GM21825 (cell line): ENCODE measurements around the gene YWHAG.
A peak's percentile ranks its signal among the peaks of the same experiment; 100 is the strongest.
"Not testable (repeated sequence)": the region's sequence is repeated elsewhere in the genome, so short reads cannot be mapped to it uniquely, and the experiment has no call there.

Source experiments
- ATAC-seq: cut with Tn5 transposase; IDR thresholded peaks from one replicate; pipeline ENCODE4 v1.9.1; 2021; ENCODE audit warnings: mild to moderate bottlenecking, moderate library complexity; ENCODE audit not compliant: unreplicated experiment

YWHAG gene

GRCh38 chr7:76358481-76359110 is at the start of gene YWHAG:
YWHAG (minus strand) TSS chr7:76358991; CDS start chr7:76358808, 183 bp downstream.
- peak; percentile 68 for ATAC-seq

DNA sequence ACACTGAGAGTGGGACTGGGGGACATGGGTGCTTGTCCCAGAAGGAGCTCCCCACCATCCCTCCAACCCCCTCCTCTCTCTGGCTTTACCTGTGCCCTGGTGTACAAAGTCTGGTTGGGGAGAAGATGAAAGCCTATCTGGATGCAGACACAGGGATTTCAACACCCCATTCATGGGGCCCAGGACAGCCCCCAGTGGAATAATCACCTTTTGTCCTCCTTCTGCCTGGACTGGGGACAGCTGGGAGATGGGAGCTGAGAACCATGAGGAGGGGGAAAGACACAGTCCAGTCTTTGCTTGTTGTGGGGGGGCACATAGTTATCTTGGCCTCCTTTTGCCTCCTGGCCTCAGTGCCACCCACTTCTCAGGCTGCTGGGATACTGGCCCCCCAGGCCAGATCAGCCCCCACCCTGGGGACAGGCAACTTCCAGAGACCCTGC is 49.4 kb upstream of the YWHAG start:
- no peak for ATAC-seq

DNA sequence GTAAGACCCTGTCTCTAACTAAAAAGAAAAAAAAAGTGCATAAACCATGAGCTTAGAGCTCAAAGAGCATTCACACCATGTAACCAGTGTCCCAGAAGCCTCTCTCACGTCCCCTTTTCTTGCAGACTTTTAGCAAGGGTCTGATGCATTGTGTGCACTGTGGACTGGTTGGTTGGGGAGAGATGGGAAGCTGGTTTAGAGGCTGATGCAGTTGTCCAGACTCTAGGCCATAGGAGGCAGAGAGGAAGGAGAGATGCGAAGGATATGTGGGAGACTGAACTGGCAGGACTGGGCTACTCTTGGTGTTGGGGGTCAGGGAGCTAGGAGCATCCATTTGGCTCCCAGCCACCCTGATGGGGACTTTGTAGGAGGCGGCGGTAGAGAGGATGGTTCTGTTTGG is 48.9 kb upstream of the YWHAG start:
- ATAC-seq = no peak

DNA sequence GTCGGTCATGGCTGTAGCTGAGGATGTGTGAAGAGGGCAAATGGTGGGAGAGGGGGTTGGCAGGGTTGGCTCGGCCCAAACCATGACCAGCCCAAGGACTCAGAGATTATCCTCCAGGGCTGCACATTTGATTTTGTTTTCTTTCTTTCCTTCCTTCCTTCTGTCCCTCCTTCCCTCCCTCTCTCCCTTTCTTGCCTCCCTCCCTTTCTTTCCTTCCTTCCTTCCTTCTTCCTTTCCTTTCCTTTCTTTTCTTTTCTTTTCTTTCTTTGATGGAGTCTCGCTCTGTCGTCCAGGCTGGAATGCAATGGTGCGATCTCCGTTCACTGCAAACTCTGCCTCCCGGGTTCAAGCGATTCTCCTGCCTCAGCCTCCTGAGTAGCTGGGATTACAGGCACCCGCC is 46.9 kb upstream of the YWHAG start:
- ATAC-seq = no peak

DNA sequence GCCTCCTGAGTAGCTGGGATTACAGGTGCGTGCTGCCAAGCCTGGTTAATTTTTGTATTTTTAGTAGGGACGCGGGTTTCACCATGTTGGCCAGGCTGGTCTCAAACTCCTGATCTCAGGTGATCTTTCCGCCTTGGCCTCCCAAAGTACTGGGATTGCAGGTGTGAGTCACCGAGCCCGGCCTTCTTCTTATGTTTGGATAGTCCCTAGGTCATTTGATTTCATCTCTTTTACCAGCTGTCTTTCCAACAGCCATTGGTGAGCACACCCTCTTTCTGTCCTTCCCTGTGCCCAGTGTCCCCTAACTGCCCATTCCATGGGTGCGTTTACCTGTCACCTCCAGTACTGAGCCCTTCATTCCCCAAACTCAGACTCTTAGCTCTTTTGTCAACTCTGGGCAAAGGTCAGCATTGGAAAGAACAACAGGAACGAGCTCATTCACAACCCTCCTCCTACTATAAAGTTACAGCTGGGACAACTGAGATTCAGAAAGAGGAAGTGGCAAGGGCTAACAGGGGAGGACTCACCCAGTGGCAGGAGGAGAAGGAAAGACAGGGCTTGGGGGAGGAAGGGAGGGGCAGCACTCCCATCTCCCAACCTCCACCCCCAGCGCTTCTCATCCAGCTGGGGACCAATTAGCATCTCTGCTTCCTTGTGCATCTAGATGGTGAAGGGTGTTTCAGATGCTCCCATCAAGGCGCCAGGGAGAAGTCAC is 45.1 kb upstream of the YWHAG start:
- no peak for ATAC-seq

DNA sequence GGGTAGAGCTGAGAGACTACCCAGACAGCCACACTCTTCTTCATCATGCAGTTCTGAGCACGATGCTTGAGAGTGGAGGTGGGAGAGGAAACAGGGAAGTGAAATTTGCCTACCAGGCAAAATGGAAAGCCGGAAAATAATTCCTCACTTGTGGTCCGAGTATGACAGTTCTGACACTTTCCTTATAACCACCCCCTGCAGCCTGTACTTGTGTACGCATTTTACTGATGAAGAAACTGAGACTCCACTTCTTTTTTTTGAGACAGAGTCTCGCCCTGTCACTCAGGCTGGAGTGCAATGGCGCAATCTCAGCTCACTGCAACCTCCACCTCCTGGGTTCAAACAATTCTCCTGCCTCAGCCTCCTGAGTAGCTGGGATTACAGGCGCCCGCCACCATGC is 44.3 kb upstream of the YWHAG start:
- ATAC-seq = not testable (repeated sequence)

- no peak for ATAC-seq
These were observed 41.5 kb upstream of the YWHAG start for GRCh38 chr7:76400248-76400647.

DNA sequence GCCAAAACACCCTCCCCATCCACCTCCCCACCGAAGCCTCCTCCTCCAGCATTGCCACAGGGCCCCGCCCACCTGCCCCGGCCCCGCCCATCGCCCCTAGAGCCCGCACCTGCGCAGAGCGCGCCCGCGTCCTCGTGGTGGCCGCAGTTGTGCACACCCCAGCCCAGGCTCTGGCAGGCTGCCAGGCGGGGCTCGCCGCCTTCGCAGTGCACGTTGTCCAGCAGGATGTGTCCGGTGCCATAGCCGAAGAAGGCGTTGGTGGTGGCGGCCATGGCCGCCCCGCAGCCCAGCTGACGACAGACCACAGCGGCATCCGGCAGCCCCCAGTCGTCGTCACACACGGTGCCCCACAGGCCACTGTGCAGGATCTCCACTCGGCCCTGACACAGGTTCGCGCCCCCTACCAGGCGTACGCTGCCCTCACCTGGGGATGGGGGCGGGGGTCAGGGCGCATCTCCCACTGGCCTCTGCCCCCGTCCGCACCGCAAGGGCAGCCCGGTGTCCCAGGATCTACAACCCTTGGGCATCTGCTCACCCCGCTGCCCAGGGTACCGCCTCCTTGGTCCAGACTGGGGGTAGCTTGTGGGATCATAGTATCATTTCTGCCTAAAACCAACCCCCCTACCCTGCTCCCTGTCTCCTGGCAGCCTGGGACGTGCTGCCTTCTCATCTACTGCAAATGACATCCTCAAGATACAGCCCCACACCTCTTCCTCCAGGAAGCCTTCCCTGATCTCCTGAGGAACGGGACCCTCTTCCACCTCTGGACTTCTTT is 38.8 kb upstream of the YWHAG start:
- ATAC-seq = no peak

GRCh38 chr7:76396864-76397263 is 38.1 kb upstream of the YWHAG start:
- ATAC-seq = no peak

DNA sequence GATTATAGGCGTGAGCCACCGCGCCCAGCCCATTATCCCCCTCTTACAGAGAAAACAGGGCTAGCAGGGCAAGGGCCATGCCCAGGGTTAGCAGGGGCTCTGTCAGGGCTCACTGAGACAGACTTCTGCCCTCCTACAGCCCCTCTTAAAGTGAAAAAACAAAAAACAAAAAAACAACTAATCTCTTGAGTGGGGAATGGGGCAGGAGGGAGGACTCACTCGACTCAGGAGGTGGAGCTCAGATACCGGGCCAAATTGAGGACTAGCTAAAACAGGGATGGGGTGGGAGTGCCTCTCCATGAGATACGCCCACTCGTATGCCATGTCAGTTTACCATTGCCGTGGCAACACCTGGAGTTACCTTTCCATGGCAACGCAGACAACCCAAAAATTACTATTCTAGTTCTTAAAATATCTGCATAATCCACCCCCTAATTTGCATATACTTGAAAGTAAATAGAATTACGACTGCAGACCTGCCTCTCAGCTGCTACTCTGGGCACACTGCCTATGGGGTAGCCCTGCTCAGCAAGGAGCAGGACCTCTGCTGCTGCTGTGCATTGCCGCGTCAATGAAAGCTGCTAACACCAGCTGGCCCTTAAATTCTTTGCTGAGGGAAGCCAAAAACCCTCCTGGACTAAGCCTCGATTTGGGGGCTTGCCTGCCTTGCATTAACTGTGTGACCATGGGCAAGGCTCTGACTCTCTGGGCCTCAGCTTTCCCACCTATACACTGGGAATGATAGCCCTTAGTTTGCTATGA is 37.4 kb upstream of the YWHAG start:
- ATAC-seq = no peak

DNA sequence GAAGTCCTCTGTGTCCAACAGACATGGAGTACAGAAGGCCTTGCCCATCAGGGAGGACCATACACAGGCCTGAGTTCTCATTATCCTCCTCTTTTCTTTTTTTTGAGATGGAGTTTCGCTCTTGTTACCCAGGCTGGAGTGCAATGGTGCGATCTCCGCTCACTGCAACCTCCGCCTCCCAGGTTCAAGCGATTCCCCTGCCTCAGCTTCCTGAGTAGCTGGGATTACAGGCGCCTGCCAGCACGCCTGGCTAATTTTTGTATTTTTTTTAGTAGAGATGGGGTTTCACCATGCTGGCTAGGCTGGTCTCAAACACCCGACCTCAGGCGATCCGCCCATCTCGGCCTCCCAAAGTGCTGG is 36.8 kb upstream of the YWHAG start:
- ATAC-seq = not testable (repeated sequence)

GRCh38 chr7:76394957-76395356 is 36.2 kb upstream of the YWHAG start:
- ATAC-seq = no peak

DNA sequence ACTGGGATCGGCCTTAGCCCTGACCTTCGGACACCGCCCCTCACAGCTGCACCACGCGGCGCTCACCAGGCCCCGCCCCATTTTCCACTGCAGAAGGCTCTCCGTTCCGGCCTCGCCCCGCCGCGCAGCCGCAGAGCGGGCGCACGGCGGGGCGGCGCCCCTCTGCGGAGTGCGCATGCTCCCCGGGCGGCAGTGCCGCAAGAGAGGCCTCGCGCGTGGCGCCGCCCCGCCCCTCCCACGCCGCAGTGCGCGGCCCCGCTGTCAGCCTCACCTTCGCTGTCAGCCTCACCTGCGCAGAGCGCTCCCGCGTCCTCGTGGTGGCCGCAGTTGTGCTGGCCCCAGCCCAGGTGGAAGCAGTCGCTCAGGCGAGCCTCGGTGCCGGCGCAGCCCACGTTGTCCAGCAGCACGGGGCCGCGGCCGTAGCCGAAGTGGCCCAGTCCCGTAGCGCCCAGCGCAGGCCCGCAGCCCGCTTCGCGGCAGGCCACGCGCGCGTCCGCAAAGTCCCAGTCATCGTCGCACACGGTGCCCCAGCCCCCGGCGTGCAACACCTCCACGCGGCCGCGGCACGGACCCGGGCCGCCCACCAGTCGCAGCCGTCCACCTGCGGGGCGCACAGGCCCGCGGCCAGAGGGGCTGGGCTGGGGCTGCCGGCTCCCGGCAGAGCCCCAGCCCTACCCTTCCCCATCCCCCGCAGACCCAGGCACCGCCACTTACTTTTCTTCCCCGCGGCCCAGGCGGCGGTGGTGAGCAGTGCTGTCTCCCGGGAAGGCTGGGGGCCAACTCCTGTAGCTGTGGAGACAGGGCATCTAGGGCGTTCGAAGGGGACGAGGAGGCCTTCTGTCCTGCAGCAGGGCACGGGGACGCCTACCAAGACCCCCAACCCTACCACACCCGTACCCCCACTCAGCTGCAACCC is 34.6 kb upstream of the YWHAG start:
- peak; percentile 84 for ATAC-seq

DNA sequence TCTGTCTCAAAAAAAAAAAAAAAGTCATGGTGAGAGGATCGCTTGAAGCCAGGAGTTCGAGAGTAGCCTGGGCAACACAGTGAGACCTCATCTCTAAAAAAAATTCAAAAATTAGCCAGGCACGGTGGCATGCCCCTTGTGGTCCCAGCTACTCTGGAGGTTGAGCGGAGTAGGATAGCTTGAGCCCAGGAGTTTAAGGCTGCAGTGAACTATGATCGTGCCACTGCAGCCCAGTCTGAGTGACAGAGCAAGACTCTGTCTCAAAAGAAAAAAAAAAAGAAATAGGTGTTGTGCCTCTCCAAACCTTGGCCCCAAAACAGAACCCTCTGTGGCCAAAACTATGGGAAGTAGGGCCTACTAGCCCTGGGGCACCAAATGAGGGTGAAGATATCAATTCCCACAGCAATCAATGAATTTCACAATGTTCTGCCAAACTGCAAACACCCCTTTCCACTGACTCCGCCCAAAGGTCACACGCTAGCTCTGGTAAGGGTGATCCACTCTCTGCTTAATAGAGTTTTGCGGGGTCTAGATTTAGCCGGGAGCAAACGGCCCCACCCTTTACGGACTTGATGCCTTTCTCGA is 33.8 kb upstream of the YWHAG start:
- ATAC-seq = no peak

DNA sequence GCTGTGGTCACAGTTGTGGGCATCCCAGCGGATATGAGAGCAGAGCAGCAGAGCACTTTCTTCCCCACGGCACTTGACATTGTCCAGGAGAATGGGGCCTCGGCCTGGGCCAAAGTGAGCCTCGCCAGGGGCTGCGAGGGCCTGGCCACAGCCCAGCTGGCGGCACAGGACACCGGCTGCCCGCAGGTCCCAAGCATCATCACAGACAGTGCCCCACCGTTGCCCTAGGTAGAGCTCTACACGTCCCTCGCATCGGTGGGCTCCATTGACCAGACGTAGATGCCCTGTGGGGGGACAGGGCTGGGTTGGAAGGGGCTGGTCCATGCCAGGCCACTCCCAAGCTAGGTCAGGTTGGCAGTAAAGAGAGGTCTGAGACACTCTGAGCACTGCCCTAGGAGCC is 31.3 kb upstream of the YWHAG start:
- ATAC-seq = no peak

DNA sequence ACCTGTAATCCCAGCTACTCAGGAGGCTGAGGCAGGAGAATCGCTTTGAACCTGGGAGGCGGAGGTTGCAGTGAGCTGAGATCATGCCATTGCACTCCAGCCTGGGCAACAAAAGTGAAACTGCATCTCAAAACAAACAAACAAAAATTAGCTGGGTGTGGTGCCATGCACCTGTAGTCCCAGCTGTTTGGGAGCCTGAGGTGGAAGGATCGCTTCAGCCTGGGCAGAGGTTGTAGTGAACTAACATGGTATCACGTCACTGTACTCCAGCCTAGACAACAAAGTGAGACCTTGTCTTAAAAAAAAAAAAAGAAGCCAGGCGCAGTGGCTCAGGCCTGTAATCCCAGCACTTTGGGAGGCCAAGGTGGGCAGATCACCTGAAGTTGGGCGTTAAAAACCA is 29.0 kb upstream of the YWHAG start:
- not testable (repeated sequence) for ATAC-seq

DNA sequence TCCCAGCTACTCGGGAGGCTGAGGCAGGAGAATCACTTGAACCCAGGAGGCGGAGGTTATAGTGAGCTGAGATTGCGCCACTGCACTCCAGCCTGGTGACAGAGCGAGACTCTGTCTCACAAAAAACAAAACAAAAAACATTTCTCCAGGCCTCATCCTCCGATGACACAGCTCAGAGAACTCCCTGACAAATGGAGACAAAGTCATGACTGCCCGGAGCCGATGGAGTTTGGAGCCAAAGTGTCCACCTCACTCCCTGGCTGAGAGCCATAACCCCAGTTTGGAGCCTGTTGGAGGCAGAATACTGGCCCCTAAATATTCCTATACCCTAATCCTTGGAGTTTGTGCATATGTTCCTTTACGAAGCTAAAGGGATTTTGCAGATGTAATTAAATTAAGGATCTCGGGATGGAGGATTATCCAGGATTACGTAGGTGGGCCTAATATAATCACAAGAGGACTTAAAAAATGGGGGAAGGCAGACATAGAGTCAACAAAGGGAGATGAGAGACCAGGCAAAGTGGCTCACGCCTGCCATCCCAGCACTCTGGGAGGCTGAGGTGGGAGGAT is 28.0 kb upstream of the YWHAG start:
- no peak for ATAC-seq

DNA sequence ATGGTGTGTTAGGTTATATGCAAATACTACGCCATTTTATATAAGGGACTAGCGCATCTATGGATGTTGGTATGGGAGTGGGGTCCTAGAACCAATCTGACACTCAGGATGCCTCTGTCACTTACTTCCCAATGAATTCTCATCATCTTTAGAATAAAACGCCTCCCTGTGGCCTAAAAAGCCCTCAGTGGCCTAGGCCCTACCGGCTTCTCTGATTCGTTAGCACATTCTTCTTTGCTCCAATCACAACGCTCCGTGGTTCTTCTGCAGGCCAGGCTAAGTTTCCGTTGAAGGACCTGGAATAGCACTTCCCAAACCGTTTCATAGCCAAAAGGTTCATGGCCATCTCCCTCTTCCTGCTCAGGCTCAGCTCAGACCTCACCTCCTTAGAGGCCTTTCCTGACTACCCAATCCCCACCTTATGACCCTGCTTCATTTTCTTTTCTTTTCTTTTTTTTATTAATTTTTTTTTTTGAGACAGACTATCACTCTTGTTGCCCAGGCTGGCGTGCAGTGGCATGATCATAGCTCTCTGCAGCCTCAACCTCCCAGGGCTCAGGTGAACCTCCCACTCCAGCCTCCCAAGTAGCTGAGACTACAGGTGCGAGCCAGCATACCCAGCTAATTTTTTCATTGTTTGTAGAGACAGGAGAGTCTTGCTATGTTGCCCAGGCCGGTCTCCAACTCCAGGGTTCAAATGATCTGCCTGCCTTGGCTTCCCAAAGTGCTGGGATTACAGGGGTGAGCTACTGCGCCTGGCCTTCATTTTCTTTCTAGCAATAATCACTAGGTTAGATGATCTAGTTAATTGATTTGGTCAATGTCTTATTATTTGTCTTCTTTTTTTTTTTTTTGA is 24.5 kb upstream of the YWHAG start:
- no peak for ATAC-seq

DNA sequence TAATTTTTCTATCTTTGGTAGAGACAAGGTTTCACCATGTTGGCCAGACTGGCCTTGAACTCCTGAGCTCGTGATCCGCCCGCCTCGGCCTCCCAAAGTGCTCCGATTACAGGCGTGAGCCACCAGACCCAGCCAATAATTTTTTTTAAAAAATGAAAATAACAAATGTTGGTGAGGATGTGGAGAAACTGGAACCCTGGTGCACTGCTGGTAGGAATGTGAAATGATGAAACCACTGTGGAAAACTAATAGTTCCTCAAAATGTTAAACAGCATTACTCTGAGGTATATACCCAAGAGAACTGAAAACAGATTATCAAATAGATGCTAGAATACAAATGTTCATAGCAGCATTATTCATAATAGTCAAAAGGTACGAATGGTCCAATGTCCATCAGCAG is 23.0 kb upstream of the YWHAG start:
- ATAC-seq = no peak
